K562 (cell line): ENCODE measurements around the gene SNCB. TPM values are rescaled to one million over a fixed set of nuclear protein-coding genes. Genes with fewer than 3 reads are reported as not detected.

Experiments
- ASH1L ChIP-seq: fragments of 450-650 bp; IDR thresholded peaks from 2 replicates; pipeline ENCODE4 v1.6.1; 2018; ENCODE audit warnings: borderline replicate concordance, mild to moderate bottlenecking, low read depth; ENCODE audit not compliant: partially characterized antibody
- CBX8 ChIP-seq: fragments of 200-600 bp; sonication (generic); IDR thresholded peaks from 2 replicates; pipeline ENCODE4 v1.6.1; 2012; ENCODE audit warnings: borderline replicate concordance, mixed run types, low read depth, mild to moderate bottlenecking, moderate library complexity, mixed read lengths, low read length, control low read depth, inconsistent platforms; ENCODE audit not compliant: poor library complexity, severe bottlenecking; ENCODE audit errors: extremely low read depth
- JUNB ChIP-seq: fragments of 450-650 bp; formaldehyde crosslinking; conservative IDR thresholded peaks from 2 replicates; pipeline ENCODE4 v1.4.0; 2020; ENCODE audit warnings: mild to moderate bottlenecking
- POLR3A ChIP-seq: IDR thresholded peaks from 2 replicates; pipeline ENCODE4 v1.6.1; 2011; ENCODE audit warnings: borderline replicate concordance, mild to moderate bottlenecking, moderate library complexity; ENCODE audit not compliant: insufficient read length, insufficient read depth; ENCODE audit errors: extremely low read depth
- TAF1 ChIP-seq: IDR thresholded peaks from 2 replicates; pipeline ENCODE4 v1.6.1; 2011; ENCODE audit warnings: mild to moderate bottlenecking, low read length, moderate library complexity; ENCODE audit not compliant: insufficient read depth, control insufficient read depth, severe bottlenecking; ENCODE audit errors: extremely low read depth
- ZFX ChIP-seq: sonication (generic); formaldehyde crosslinking; IDR thresholded peaks from 2 replicates; pipeline ENCODE4 v1.8.0; 2022; ENCODE audit warnings: mild to moderate bottlenecking, missing genetic modification reagents, moderate library complexity
- ZNF184 ChIP-seq: sonication (generic); formaldehyde crosslinking; IDR thresholded peaks from 2 replicates; pipeline ENCODE4 v1.5.0; 2020; ENCODE audit warnings: missing genetic modification reagents
- polyA plus RNA-seq, 8 experiments: library from polyadenylated mRNA; depleted of rRNA in 4 of 8; stranded (reverse) in 5 of 8; unstranded in 3 of 8; fragments of >200 nt; fragmentation: Nextera tagmentation in 2 of 8; fragmentation: Illumina TruSeq in 1 of 8; extraction: Ambion mirVana in 2 of 8; extraction: Trizol in 1 of 8; gene quantifications; 2 replicates each; pipeline versions ENCODE4 v1.2.1 to v1.2.3, GENCODE V29; 2011 to 2014; ENCODE audit warnings: inconsistent platforms in 1 of 8, missing spikeins in 1 of 8
- total RNA-seq, 7 experiments: library from RNA; depleted of rRNA in 6 of 7; stranded (reverse); fragments of >200 nt in 6 of 7; fragmentation: Illumina TruSeq in 2 of 7; extraction: Trizol in 2 of 7; gene quantifications; 2 replicates each; pipeline versions ENCODE4 v1.2.1 to v1.2.3, GENCODE V29; 2011 to 2021; ENCODE audit warnings: low replicate concordance in 1 of 7
- TF ChIP-seq, protein P1 (sequence below): fragments of 250-450 bp; sonication (Bioruptor Pico); IDR thresholded peaks from 2 replicates; pipeline ENCODE4 v1.4.0; 2020; ENCODE audit warnings: mild to moderate bottlenecking, moderate library complexity
- TF ChIP-seq, protein P2 (sequence below): fragments of 150-350 bp; IDR thresholded peaks from 2 replicates; pipeline ENCODE4 v1.6.1; 2014; ENCODE audit warnings: low read depth, mild to moderate bottlenecking, low read length, borderline replicate concordance
- TF ChIP-seq, protein P3 (sequence below): fragments of 200-800 bp; sonication (Bioruptor generic); IDR thresholded peaks from 2 replicates; pipeline ENCODE4 v1.6.1; 2017; ENCODE audit warnings: missing genetic modification characterization, missing compliant biosample characterization
- TF ChIP-seq, protein P4 (sequence below): fragments of 450-650 bp; IDR thresholded peaks from 2 replicates; pipeline ENCODE4 v1.7.0; 2016; ENCODE audit warnings: borderline replicate concordance
- TF ChIP-seq, protein P5 (sequence below): IDR thresholded peaks from 2 replicates; pipeline ENCODE4 v1.6.1; 2012; ENCODE audit warnings: low read depth, low read length, improper control_type of control experiment, borderline replicate concordance

Gene SNCB
- total and polyA plus RNA-seq, 9 of the 15 experiments (the other 6 are each of a cell fraction or from before 2014, with no cell fraction given), result not detected

DNA sequence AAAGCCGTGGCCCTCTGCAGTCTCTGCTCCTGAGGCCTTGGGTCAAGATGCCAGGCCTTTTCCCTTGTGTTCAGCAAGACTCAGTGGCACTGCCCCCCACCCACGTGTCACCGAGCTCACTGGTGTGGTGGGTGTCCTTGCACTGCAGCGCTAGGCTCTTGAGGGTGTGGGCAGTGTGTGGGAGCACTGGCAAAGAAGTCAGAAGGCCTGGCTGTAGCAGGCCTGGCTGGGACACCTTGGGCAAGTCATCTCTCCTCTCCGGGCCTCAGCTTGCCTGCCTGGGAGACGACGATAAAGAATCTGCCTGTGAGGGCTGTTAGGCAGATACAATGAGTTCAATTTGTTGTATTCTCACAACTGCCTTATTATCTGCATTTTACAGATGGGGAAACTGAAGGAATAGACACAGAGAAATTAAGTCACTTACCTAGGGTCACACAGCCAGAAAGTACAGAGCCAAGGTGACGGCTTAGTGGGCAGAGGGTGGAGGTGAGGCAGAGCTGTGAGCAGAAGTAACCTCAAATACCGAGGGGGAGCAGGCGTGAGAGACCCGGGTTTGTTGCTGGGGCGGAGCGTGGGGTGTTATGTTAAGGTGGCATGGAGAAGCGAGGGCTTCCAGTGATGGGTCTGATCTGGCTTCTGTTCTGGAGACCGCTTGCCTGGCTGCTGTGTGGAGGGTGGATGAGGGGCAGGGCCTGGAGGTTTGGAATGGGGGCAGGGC, 18.3 kb upstream of the SNCB start (continued):
- TF ChIP-seq, protein P1, sequence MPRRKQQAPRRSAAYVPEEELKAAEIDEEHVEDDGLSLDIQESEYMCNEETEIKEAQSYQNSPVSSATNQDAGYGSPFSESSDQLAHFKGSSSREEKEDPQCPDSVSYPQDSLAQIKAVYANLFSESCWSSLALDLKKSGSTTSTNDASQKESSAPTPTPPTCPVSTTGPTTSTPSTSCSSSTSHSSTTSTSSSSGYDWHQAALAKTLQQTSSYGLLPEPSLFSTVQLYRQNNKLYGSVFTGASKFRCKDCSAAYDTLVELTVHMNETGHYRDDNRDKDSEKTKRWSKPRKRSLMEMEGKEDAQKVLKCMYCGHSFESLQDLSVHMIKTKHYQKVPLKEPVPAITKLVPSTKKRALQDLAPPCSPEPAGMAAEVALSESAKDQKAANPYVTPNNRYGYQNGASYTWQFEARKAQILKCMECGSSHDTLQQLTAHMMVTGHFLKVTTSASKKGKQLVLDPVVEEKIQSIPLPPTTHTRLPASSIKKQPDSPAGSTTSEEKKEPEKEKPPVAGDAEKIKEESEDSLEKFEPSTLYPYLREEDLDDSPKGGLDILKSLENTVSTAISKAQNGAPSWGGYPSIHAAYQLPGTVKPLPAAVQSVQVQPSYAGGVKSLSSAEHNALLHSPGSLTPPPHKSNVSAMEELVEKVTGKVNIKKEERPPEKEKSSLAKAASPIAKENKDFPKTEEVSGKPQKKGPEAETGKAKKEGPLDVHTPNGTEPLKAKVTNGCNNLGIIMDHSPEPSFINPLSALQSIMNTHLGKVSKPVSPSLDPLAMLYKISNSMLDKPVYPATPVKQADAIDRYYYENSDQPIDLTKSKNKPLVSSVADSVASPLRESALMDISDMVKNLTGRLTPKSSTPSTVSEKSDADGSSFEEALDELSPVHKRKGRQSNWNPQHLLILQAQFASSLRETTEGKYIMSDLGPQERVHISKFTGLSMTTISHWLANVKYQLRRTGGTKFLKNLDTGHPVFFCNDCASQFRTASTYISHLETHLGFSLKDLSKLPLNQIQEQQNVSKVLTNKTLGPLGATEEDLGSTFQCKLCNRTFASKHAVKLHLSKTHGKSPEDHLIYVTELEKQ (CRISPR knock-in tag), result no peak
- TF ChIP-seq, protein P2, sequence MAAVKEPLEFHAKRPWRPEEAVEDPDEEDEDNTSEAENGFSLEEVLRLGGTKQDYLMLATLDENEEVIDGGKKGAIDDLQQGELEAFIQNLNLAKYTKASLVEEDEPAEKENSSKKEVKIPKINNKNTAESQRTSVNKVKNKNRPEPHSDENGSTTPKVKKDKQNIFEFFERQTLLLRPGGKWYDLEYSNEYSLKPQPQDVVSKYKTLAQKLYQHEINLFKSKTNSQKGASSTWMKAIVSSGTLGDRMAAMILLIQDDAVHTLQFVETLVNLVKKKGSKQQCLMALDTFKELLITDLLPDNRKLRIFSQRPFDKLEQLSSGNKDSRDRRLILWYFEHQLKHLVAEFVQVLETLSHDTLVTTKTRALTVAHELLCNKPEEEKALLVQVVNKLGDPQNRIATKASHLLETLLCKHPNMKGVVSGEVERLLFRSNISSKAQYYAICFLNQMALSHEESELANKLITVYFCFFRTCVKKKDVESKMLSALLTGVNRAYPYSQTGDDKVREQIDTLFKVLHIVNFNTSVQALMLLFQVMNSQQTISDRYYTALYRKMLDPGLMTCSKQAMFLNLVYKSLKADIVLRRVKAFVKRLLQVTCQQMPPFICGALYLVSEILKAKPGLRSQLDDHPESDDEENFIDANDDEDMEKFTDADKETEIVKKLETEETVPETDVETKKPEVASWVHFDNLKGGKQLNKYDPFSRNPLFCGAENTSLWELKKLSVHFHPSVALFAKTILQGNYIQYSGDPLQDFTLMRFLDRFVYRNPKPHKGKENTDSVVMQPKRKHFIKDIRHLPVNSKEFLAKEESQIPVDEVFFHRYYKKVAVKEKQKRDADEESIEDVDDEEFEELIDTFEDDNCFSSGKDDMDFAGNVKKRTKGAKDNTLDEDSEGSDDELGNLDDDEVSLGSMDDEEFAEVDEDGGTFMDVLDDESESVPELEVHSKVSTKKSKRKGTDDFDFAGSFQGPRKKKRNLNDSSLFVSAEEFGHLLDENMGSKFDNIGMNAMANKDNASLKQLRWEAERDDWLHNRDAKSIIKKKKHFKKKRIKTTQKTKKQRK, result no peak
- TF ChIP-seq TAF1 (no peak), ZFX (peak; percentile 36), ZNF184 (CRISPR knock-in tag) (no peak), POLR3A (no peak), ASH1L (no peak), CBX8 (no peak), JUNB (CRISPR knock-in tag) (no peak)
- TF ChIP-seq, protein P3, sequence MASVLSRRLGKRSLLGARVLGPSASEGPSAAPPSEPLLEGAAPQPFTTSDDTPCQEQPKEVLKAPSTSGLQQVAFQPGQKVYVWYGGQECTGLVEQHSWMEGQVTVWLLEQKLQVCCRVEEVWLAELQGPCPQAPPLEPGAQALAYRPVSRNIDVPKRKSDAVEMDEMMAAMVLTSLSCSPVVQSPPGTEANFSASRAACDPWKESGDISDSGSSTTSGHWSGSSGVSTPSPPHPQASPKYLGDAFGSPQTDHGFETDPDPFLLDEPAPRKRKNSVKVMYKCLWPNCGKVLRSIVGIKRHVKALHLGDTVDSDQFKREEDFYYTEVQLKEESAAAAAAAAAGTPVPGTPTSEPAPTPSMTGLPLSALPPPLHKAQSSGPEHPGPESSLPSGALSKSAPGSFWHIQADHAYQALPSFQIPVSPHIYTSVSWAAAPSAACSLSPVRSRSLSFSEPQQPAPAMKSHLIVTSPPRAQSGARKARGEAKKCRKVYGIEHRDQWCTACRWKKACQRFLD (CRISPR knock-in tag), result peak; percentile 71; the same call in 1 of the 2 replicates
- TF ChIP-seq, protein P4, sequence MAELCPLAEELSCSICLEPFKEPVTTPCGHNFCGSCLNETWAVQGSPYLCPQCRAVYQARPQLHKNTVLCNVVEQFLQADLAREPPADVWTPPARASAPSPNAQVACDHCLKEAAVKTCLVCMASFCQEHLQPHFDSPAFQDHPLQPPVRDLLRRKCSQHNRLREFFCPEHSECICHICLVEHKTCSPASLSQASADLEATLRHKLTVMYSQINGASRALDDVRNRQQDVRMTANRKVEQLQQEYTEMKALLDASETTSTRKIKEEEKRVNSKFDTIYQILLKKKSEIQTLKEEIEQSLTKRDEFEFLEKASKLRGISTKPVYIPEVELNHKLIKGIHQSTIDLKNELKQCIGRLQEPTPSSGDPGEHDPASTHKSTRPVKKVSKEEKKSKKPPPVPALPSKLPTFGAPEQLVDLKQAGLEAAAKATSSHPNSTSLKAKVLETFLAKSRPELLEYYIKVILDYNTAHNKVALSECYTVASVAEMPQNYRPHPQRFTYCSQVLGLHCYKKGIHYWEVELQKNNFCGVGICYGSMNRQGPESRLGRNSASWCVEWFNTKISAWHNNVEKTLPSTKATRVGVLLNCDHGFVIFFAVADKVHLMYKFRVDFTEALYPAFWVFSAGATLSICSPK, result 0 out of 2 replicates have a peak, but pooled peaks have one; percentile 13
- TF ChIP-seq, protein P5, sequence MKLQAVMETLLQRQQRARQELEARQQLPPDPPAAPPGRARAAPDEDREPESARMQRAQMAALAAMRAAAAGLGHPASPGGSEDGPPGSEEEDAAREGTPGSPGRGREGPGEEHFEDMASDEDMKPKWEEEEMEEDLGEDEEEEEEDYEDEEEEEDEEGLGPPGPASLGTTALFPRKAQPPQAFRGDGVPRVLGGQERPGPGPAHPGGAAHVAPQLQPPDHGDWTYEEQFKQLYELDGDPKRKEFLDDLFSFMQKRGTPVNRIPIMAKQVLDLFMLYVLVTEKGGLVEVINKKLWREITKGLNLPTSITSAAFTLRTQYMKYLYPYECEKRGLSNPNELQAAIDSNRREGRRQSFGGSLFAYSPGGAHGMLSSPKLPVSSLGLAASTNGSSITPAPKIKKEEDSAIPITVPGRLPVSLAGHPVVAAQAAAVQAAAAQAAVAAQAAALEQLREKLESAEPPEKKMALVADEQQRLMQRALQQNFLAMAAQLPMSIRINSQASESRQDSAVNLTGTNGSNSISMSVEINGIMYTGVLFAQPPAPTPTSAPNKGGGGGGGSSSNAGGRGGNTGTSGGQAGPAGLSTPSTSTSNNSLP, result 0 out of 2 replicates have a peak, but pooled peaks have one; percentile 51
